ENCODE results near the gene NCOA6. TPM values are rescaled to one million over a fixed set of nuclear protein-coding genes. Genes with fewer than 3 reads are reported as not detected.

Gene NCOA6
- total and polyA plus RNA-seq, 8 donors, result 11.1 to 19.3 (median 12.3) TPM

- Histone ChIP-seq H3K4me1 (no peaks in the 10 kb centered on the region), H3K9me3 (no peaks in the 10 kb centered on the region), H3K27ac (no peak overlapping the region), H3K36me3 (peaks cover 0 to 45% (median 3%) of the 10 kb centered on the region in 3 donors), H3K27me3 (no peaks in the 10 kb centered on the region), H3K4me3 (no peak overlapping the region)
- WGBS, 2 donors, result 88 to 97% methylated on average over 2 of the region's 2 CpGs
- no peak for TF ChIP-seq CTCF (IDR thresholded peaks at IDR 0.05)
- DNase-seq, result no peak
- ATAC-seq, result no peak
- intact Hi-C loops (cut with DNase I), result no loop called here
- no peak for FAIRE-seq
These were observed 78.0 kb downstream of the NCOA6 start for GRCh38 chr20:34747479-34747878.

DNA sequence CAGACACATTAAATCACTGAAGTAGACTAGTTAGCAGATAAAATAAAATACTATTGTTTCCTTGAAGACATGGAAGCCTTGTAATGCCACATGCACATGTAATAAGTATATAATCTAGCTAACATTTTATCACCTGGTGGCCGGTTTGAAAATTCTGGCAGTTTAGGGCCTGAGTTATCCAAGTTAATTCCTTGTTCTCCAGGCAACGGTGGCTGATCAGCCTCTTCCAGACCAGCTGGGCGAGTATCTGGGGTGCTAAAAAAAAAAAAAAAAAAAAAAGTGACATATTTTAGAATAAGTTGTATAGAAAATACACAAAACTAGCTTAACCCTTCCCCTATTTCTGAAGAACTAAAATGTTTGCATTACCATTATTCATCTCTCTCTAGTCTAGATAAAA lies 78.8 kb downstream of the NCOA6 start:
- Histone ChIP-seq H3K9me3 (no peaks in the 10 kb centered on the region), H3K27ac (no peak overlapping the region), H3K4me1 (no peaks in the 10 kb centered on the region), H3K4me3 (no peak overlapping the region), H3K27me3 (no peaks in the 10 kb centered on the region), H3K36me3 (peaks cover 0 to 48% (median 3%) of the 10 kb centered on the region in 3 donors)
- no peak for TF ChIP-seq CTCF (IDR thresholded peaks at IDR 0.05)
- 71 to 73% methylated on average over 3 of the region's 3 CpGs for WGBS, 2 donors
- ATAC-seq (no peak), DNase-seq (no peak), FAIRE-seq (no peak)
- intact Hi-C loops (cut with DNase I), result no loop called here

DNA sequence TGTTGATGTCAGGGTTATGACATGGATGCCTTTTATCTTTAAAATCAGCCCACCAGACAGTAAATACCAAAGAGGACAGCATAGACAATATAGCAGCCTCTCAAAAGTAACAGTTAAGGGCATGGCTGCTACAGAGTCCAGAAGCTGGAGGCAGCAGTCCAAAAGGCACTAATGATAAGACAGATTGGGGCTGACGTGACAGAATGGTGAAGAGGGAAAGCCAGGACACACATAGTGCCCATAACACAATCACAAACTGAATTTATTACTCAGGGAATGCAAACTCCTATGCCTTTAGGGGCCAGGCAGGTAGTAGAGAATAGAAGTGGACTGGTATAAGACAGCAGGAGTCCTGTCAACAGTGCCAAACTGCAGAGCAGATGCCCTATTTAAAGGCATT lies 80.6 kb downstream of the NCOA6 start:
- Histone ChIP-seq H3K27me3 (no peaks in the 10 kb centered on the region), H3K9me3 (no peaks in the 10 kb centered on the region), H3K4me1 (no peaks in the 10 kb centered on the region), H3K36me3 (peaks cover 0 to 42% (median 0%) of the 10 kb centered on the region in 3 donors), H3K4me3 (no peak overlapping the region), H3K27ac (no peak overlapping the region)
- no peak for FAIRE-seq
- intact Hi-C loops (cut with DNase I), result no loop called here
- TF ChIP-seq CTCF (IDR thresholded peaks at IDR 0.05), result no peak
- WGBS, 2 donors, result 41 to 46% methylated on average over 1 of the region's 1 CpG
- no peak for DNase-seq
- no peak for ATAC-seq

GRCh38 chr20:34744340-34744739 lies 81.1 kb downstream of the NCOA6 start:
- H3K27ac ChIP-seq, result no peak overlapping the region
- no peak for TF ChIP-seq CTCF (IDR thresholded peaks at IDR 0.05)
- intact Hi-C loops (cut with DNase I), result no loop called here
- ATAC-seq (no peak), DNase-seq (no peak), FAIRE-seq (no peak)
- H3K4me3 ChIP-seq, result no peak overlapping the region
- no peaks in the 10 kb centered on the region for H3K27me3 ChIP-seq
- no peaks in the 10 kb centered on the region for H3K9me3 ChIP-seq
- H3K4me1 ChIP-seq, result no peaks in the 10 kb centered on the region
- WGBS, 2 donors, result 91 to 93% methylated on average over 3 of the region's 3 CpGs
- peaks cover 0 to 37% (median 0%) of the 10 kb centered on the region in 3 donors for H3K36me3 ChIP-seq

- H3K9me3 ChIP-seq, result no peaks in the 10 kb centered on the region
- ATAC-seq (no peak), FAIRE-seq (no peak), DNase-seq (no peak)
- no peak overlapping the region for H3K27ac ChIP-seq
- 100% methylated on average over 1 of the region's 1 CpG for WGBS, 2 donors
- TF ChIP-seq CTCF (IDR thresholded peaks at IDR 0.05), result no peak
- intact Hi-C loops (cut with DNase I), result no loop called here
- no peaks in the 10 kb centered on the region for H3K4me1 ChIP-seq
- H3K36me3 ChIP-seq, result peaks cover 0 to 31% (median 0%) of the 10 kb centered on the region in 3 donors
- H3K27me3 ChIP-seq, result no peaks in the 10 kb centered on the region
- no peak overlapping the region for H3K4me3 ChIP-seq
These were observed 82.4 kb downstream of the NCOA6 start for GRCh38 chr20:34743039-34743438.

All from pancreas (tissue), 10 donors.